Fibroblast of the aortic adventitia (primary cell): Measurements from ENCODE around the gene CAPN11. TPM values are rescaled to one million over a fixed set of nuclear protein-coding genes. Genes with fewer than 3 reads are reported as not detected.
A peak's percentile ranks its signal among the peaks of the same experiment; 100 is the strongest.

ENCODE experiments used
- DNase-seq: peaks from one replicate; pipeline ENCODE4 v3.0.0-alpha.2; 2010; ENCODE audit warnings: low read depth
- H3K4me3 ChIP-seq: 2 replicates; pipeline ENCODE4 v1.5.1; 2011; ENCODE audit warnings: low read depth, mild to moderate bottlenecking, control low read depth, low read length, moderate library complexity
- CTCF ChIP-seq: IDR thresholded peaks from 2 replicates; pipeline ENCODE4 v1.5.1; 2011; ENCODE audit warnings: mild to moderate bottlenecking, low read length, control low read depth, inconsistent platforms; ENCODE audit not compliant: insufficient read depth
- total RNA-seq: library from RNA; depleted of rRNA; stranded (reverse); fragments of >200 nt; gene quantifications from 2 replicates; pipeline ENCODE4 v1.2.3, GENCODE V29; 2012; ENCODE audit warnings: low replicate concordance

Gene CAPN11
- total RNA-seq, 1 donor = not detected

- no peak for DNase-seq
- H3K4me3 ChIP-seq = no peak overlapping the region
- TF ChIP-seq CTCF = no peak
Observed at GRCh38 chr6:44167567-44167966, 8.9 kb downstream of the CAPN11 start.

- peak; percentile 54 for DNase-seq
- TF ChIP-seq CTCF = no peak
- no peak overlapping the region for H3K4me3 ChIP-seq
Observed at GRCh38 chr6:44169154-44169553, 10.5 kb downstream of the CAPN11 start.

- no peak overlapping the region for H3K4me3 ChIP-seq
- no peak for DNase-seq
- TF ChIP-seq CTCF = no peak
Observed at GRCh38 chr6:44169886-44170570, 11.4 kb downstream of the CAPN11 start.

- H3K4me3 ChIP-seq = no peak overlapping the region
- no peak for DNase-seq
- TF ChIP-seq CTCF = no peak
Observed at GRCh38 chr6:44171899-44172546, 13.4 kb downstream of the CAPN11 start.

- H3K4me3 ChIP-seq = no peak overlapping the region
- TF ChIP-seq CTCF = peak; percentile 92
Observed at GRCh38 chr6:44172731-44173500, 14.3 kb downstream of the CAPN11 start.

GRCh38 chr6:44176130-44176761, 17.6 kb downstream of the CAPN11 start:
- TF ChIP-seq CTCF = no peak
- H3K4me3 ChIP-seq = no peak overlapping the region
- DNase-seq = no peak

More at GRCh38 chr6:44172731-44173500, 14.3 kb downstream of the CAPN11 start:
- DNase-seq = peak; percentile 83
